H1 (cell line): Measurements from ENCODE around the gene CAPN15. TPM values are rescaled to one million over a fixed set of nuclear protein-coding genes. Genes with fewer than 3 reads are reported as not detected.

Source experiments
- CTCF ChIA-PET: fragments of 300-600 bp; sonication (Branson Sonifier 250); formaldehyde crosslinking; loops from one replicate; lab custom pipeline; 2021; ENCODE audit not compliant: partially characterized antibody; lab: Charles Lee
- POLR2A ChIA-PET: fragments of 300-600 bp; sonication (Branson Sonifier 250); formaldehyde crosslinking; loops from one replicate; lab custom pipeline; 2021; ENCODE audit warnings: inconsistent platforms; ENCODE audit not compliant: partially characterized antibody; lab: Charles Lee
- DNase-seq, 2 experiments: peaks; one replicate each; pipeline versions ENCODE4 v3.0.0 to v3.0.0-alpha.2; 2010 to 2022; ENCODE audit warnings: low spot score in 2 of 2, low read depth in 1 of 2, mixed read lengths in 1 of 2
- FAIRE-seq: peaks from 2 replicates; lab custom pipeline; 2011; peaks lifted over from hg19 to GRCh38; lab: Jason Lieb, UNC
- H2AFZ ChIP-seq: 2 replicates; pipeline ENCODE4 v1.8.1; 2012; ENCODE audit warnings: low read length, inconsistent platforms
- H2AK5ac ChIP-seq: 2 replicates; pipeline ENCODE4 v1.6.1; 2013; ENCODE audit warnings: low read depth, low read length
- H2BK120ac ChIP-seq: replicated peaks from 2 replicates; pipeline ENCODE3; 2013; ENCODE audit warnings: low read depth, low read length, inconsistent platforms
- H2BK12ac ChIP-seq: 2 replicates; pipeline ENCODE4 v1.6.1; 2013; ENCODE audit warnings: low read depth, low read length
- H2BK15ac ChIP-seq: 2 replicates; pipeline ENCODE4 v1.6.1; 2013; ENCODE audit warnings: low read length
- H2BK20ac ChIP-seq: 2 replicates; pipeline ENCODE4 v1.6.1; 2013; ENCODE audit warnings: low read length
- H2BK5ac ChIP-seq: 2 replicates; pipeline ENCODE4 v1.6.1; 2013; ENCODE audit warnings: low read depth, low read length
- H3K14ac ChIP-seq: 2 replicates; pipeline ENCODE4 v1.6.1; 2013; ENCODE audit warnings: inconsistent platforms; ENCODE audit not compliant: insufficient read length
- H3K18ac ChIP-seq: 2 replicates; pipeline ENCODE4 v1.6.1; 2013; ENCODE audit warnings: low read length; ENCODE audit errors: extremely low read depth
- H3K23ac ChIP-seq: 2 replicates; pipeline ENCODE4 v1.6.1; 2013; ENCODE audit warnings: inconsistent platforms; ENCODE audit not compliant: insufficient read length
- H3K23me2 ChIP-seq: 2 replicates; pipeline ENCODE4 v1.6.1; 2013; ENCODE audit warnings: low read depth, low read length
- H3K27ac ChIP-seq: 2 replicates; pipeline ENCODE4 v1.6.1; 2011; ENCODE audit warnings: low read depth, low read length, inconsistent platforms
- H3K27me3 ChIP-seq, 4 experiments: replicated peaks in 1 of 4; 1 replicate in 1 of 4; 2 replicates in 3 of 4; pipeline versions ENCODE4 v1.6.1 to v1.8.1; 2011 to 2013; ENCODE audit warnings: low read length in 3 of 4, mild to moderate bottlenecking in 3 of 4, inconsistent platforms in 2 of 4, mixed read lengths in 2 of 4, moderate library complexity in 1 of 4; ENCODE audit not compliant: control insufficient read depth in 3 of 4, insufficient read depth in 3 of 4; ENCODE audit errors: extremely low read depth in 1 of 4
- H3K36me3 ChIP-seq, 4 experiments: 2 replicates each; pipeline versions ENCODE4 v1.6.1 to v1.8.1; 2011 to 2013; ENCODE audit warnings: mild to moderate bottlenecking in 4 of 4, low read length in 3 of 4, moderate library complexity in 2 of 4, control low read depth in 1 of 4, inconsistent platforms in 1 of 4; ENCODE audit not compliant: insufficient read depth in 4 of 4, control insufficient read depth in 2 of 4
- H3K4ac ChIP-seq: replicated peaks from 2 replicates; pipeline ENCODE3; 2013; ENCODE audit warnings: low read length, low read depth, mixed read lengths, inconsistent platforms; ENCODE audit not compliant: insufficient read length
- H3K4me1 ChIP-seq, 4 experiments: replicated peaks in 1 of 4; 1 replicate in 1 of 4; 2 replicates in 3 of 4; pipeline versions ENCODE4 v1.6.1 to v1.8.1; 2011 to 2013; ENCODE audit warnings: low read length in 3 of 4, inconsistent platforms in 2 of 4, mixed read lengths in 1 of 4; ENCODE audit not compliant: insufficient read depth in 4 of 4, control insufficient read depth in 3 of 4
- H3K4me2 ChIP-seq, 2 experiments: 2 replicates each; pipeline versions ENCODE4 v1.6.1 to v1.8.1; 2011 to 2013; ENCODE audit warnings: low read depth in 2 of 2, low read length in 2 of 2, control low read depth in 1 of 2, inconsistent platforms in 1 of 2, mild to moderate bottlenecking in 1 of 2; ENCODE audit not compliant: insufficient read depth in 1 of 2
- H3K4me3 ChIP-seq, 4 experiments: fragments of 200-600, 300-600 bp in 1 of 4; sonication (generic), shearing (Covaris generic), sonication (Bioruptor Twin) in 1 of 4; 2 replicates each; pipeline versions ENCODE4 v1.5.1 to v1.8.1; 2011 to 2016; ENCODE audit warnings: low read length in 4 of 4, low read depth in 3 of 4, control low read depth in 2 of 4, inconsistent platforms in 2 of 4, mild to moderate bottlenecking in 2 of 4, mixed read lengths in 1 of 4, moderate library complexity in 1 of 4; ENCODE audit not compliant: insufficient read depth in 2 of 4; ENCODE audit errors: extremely low read depth in 1 of 4
- H3K56ac ChIP-seq: replicated peaks from 2 replicates; pipeline ENCODE3; 2013; ENCODE audit warnings: low read depth, mild to moderate bottlenecking, mixed read lengths, low read length, inconsistent platforms; ENCODE audit not compliant: insufficient read length
- H3K79me1 ChIP-seq: 2 replicates; pipeline ENCODE4 v1.6.1; 2013; ENCODE audit warnings: low read depth, low read length, control low read depth
- H3K79me2 ChIP-seq, 2 experiments: 2 replicates each; pipeline versions ENCODE4 v1.6.1 to v1.8.1; 2012 to 2013; ENCODE audit warnings: low read length in 2 of 2, mild to moderate bottlenecking in 2 of 2, inconsistent platforms in 1 of 2; ENCODE audit not compliant: insufficient read depth in 2 of 2, control insufficient read depth in 1 of 2
- H3K9ac ChIP-seq, 4 experiments: replicated peaks in 1 of 4; 1 replicate in 1 of 4; 2 replicates in 3 of 4; pipeline versions ENCODE4 v1.6.1 to v1.8.1; 2011 to 2013; ENCODE audit warnings: low read depth in 3 of 4, low read length in 3 of 4, control low read depth in 2 of 4, mild to moderate bottlenecking in 2 of 4, moderate library complexity in 2 of 4, inconsistent platforms in 1 of 4; ENCODE audit errors: extremely low read depth in 1 of 4
- H3K9me3 ChIP-seq, 2 experiments: 2 replicates each; pipeline versions ENCODE4 v1.6.1 to v1.8.1; 2012 to 2013; ENCODE audit warnings: mild to moderate bottlenecking in 2 of 2, moderate library complexity in 2 of 2, control low read depth in 1 of 2, inconsistent platforms in 1 of 2, low read depth in 1 of 2, low read length in 1 of 2, mixed read lengths in 1 of 2; ENCODE audit not compliant: insufficient read depth in 2 of 2
- H4K20me1 ChIP-seq, 2 experiments: replicated peaks in 1 of 2; 2 replicates each; pipeline versions ENCODE3 to v1.8.1; 2011 to 2013; ENCODE audit warnings: inconsistent platforms in 2 of 2, low read length in 2 of 2, mild to moderate bottlenecking in 1 of 2; ENCODE audit not compliant: insufficient read depth in 2 of 2, control insufficient read depth in 1 of 2
- H4K5ac ChIP-seq: 2 replicates; pipeline ENCODE4 v1.6.1; 2013; ENCODE audit warnings: low read length, low read depth, mixed read lengths, inconsistent platforms; ENCODE audit not compliant: insufficient read length
- H4K8ac ChIP-seq: 2 replicates; pipeline ENCODE4 v1.8.0; 2013; ENCODE audit warnings: mild to moderate bottlenecking, moderate library complexity, low read length, inconsistent platforms; ENCODE audit not compliant: insufficient read depth; ENCODE audit errors: extremely low read depth
- H4K91ac ChIP-seq: replicated peaks from 2 replicates; pipeline ENCODE3; 2013; ENCODE audit warnings: low read length, mixed read lengths, inconsistent platforms; ENCODE audit not compliant: insufficient read length
- POU5F1 ChIP-seq: IDR thresholded peaks from 2 replicates; pipeline ENCODE4 v1.6.1; 2011; ENCODE audit warnings: low read depth, mild to moderate bottlenecking, low read length, moderate library complexity
- RNF2 ChIP-seq: fragments of 200-900, 300-1000 bp; sonication (generic); IDR thresholded peaks from 2 replicates; pipeline ENCODE4 v1.7.1; 2016; ENCODE audit warnings: borderline replicate concordance, low read depth, mild to moderate bottlenecking, antibody characterized with exemption, low read length; ENCODE audit not compliant: poor library complexity, severe bottlenecking; ENCODE audit errors: missing control alignments
- TAF7 ChIP-seq: optimal IDR thresholded peaks from 2 replicates; pipeline ENCODE3; 2011; ENCODE audit warnings: low read depth, mild to moderate bottlenecking, inconsistent platforms, low read length, moderate library complexity, borderline replicate concordance
- TCF12 ChIP-seq: IDR thresholded peaks from 2 replicates; pipeline ENCODE4 v1.6.1; 2011; ENCODE audit warnings: low read depth, mild to moderate bottlenecking, low read length
- WGBS, 2 experiments: shearing (Covaris generic) in 1 of 2; methylation state at CpG; one replicate each; pipeline versions ENCODE4 v1.1.6 to v1.1.7; 2013 to 2015; ENCODE audit warnings: low lambda C conversion rate in 2 of 2, mixed read lengths in 2 of 2, inconsistent platforms in 1 of 2, low coverage in 1 of 2, missing lambda C conversion rate in 1 of 2; ENCODE audit not compliant: insufficient replicate concordance in 2 of 2, insufficient coverage in 1 of 2, insufficient read length in 1 of 2; ENCODE audit errors: extremely low coverage in 1 of 2, missing lambda C conversion rate in 1 of 2; 5-methylcytosine and 5-hydroxymethylcytosine counted together
- polyA plus RNA-seq, 7 experiments: library from polyadenylated mRNA; depleted of rRNA in 3 of 7; stranded (reverse) in 5 of 7; unstranded in 2 of 7; fragments of >200 nt in 5 of 7; fragments of 200-250 nt in 2 of 7; gene quantifications; 1 replicate in 5 of 7; 2 replicates in 1 of 7; 4 replicates in 1 of 7; pipeline versions ENCODE4 v1.2.1 to v1.2.3, GENCODE V29; 2011 to 2013; ENCODE audit warnings: missing spikeins in 2 of 7, mixed read lengths in 2 of 7
- total RNA-seq: library from RNA; stranded (reverse); fragmentation: NEBNext Ultra II Directional; extraction: Animal tissue kit (Norgen Biotek cat#: 25700); gene quantifications from 2 replicates; pipeline ENCODE4 v1.2.1, GENCODE V29; 2021

CAPN15 gene
- total and polyA plus RNA-seq, 2 of the 8 experiments (the other 6 are each of a cell fraction or from before 2014, with no cell fraction given) = 38.9 to 76.9 TPM

- H3K27ac ChIP-seq = no peak overlapping the region
- DNase-seq (no peak), FAIRE-seq (no peak)
- H2BK20ac ChIP-seq = no peak overlapping the region
- peak overlapping the region; percentile 21; the same call in 1 of the 2 replicates for H2AK5ac ChIP-seq
- H3K56ac ChIP-seq = no peak overlapping the region
- H2AFZ ChIP-seq = no peak overlapping the region
- H2BK12ac ChIP-seq = no peak overlapping the region
- peaks cover 0 to 11% (median 6%) of the 10 kb centered on the region in 4 experiments; a peak in 5 of 7 replicates for H3K27me3 ChIP-seq
- H3K4me3 ChIP-seq = no peak overlapping the region
- POLR2A ChIA-PET = interaction anchor here (1.2 to 7.9 kb wide), 6 partner anchors 8 to 211 kb away, joined by 3 to 58 read pairs (median 5); partner anchors contain the start of genes MRPL28, NHLRC4, PIGQ and WFIKKN1
- no peak overlapping the region for H4K91ac ChIP-seq
- H3K4me2 ChIP-seq = no peak overlapping the region
- WGBS, 2 experiments = 95% methylated on average over 17 of the region's 19 CpGs; no CpG with 5 or more reads in 1 of the 2 experiments
- no peaks in the 10 kb centered on the region for H3K9me3 ChIP-seq
- CTCF ChIA-PET = interaction anchor here (0.6 to 5.4 kb wide), 15 partner anchors 10 to 304 kb away, joined by 3 to 35 read pairs (median 6); partner anchors contain the start of genes NHLRC4 and WDR90
- no peak overlapping the region for H3K18ac ChIP-seq
- TF ChIP-seq TCF12 (no peak), TAF7 (no peak), POU5F1 (no peak), RNF2 (no peak)
- TF ChIP-seq, all 59 proteins: peak for 0
- H4K8ac ChIP-seq = no peak overlapping the region
- H3K14ac ChIP-seq = no peak overlapping the region
- H2BK120ac ChIP-seq = no peak overlapping the region
- peaks cover 2% of the 10 kb centered on the region; the same call in 1 of the 2 replicates for H3K23me2 ChIP-seq
- no peak overlapping the region for H2BK15ac ChIP-seq
- H3K36me3 ChIP-seq = peaks cover 0 to 2% (median 0%) of the 10 kb centered on the region in 4 experiments; a peak in 1 of 8 replicates
- H3K23ac ChIP-seq = no peak overlapping the region
- H3K9ac ChIP-seq = no peak overlapping the region
- no peak overlapping the region for H4K5ac ChIP-seq
- H2BK5ac ChIP-seq = no peak overlapping the region
- no peaks in the 10 kb centered on the region for H3K79me2 ChIP-seq
- peaks cover 0 to 22% (median 17%) of the 10 kb centered on the region in 4 experiments; a peak in 6 of 7 replicates for H3K4me1 ChIP-seq
- peak overlapping the region; percentile 33 for H3K4ac ChIP-seq
- no peaks in the 10 kb centered on the region for H3K79me1 ChIP-seq
- H4K20me1 ChIP-seq = peaks cover 0 to 7% of the 10 kb centered on the region in 2 experiments
Observed at GRCh38 chr16:580946-581498, 53.5 kb downstream of the CAPN15 start.
